ENCODE measurements around the gene RNASE3. TPM values are rescaled to one million over a fixed set of nuclear protein-coding genes. Genes with fewer than 3 reads are reported as not detected.

The RNASE3 gene
- total RNA-seq, 4 donors from 2014 or later: not detected

GRCh38 chr14:20857207-20857606, 34.0 kb upstream of the RNASE3 start:
- TF ChIP-seq CTCF (IDR thresholded peaks at IDR 0.05) (no peak), POLR2A (IDR thresholded peaks at IDR 0.05) (no peak)
- no peak overlapping the region for H3K4me3 ChIP-seq (ENCODE audit: low read depth, poor library complexity, severe bottlenecking)
- DNase-seq (ENCODE audit: low spot score in 2 of 2): no peak
- intact Hi-C loops (cut with DNase I; ENCODE audit: low total_unique reads): loop anchor here (5.0 kb wide), 2 partner anchors 160 to 240 kb away; partner anchors contain the start of gene ZNF219

- WGBS, 2 donors: 24% methylated on average over 14 of the region's 14 CpGs
- peak; percentile 53 to 91 for DNase-seq (ENCODE audit: low spot score in 2 of 2)
- peak in 1 of 3 donors; percentile 36 for TF ChIP-seq CTCF (IDR thresholded peaks at IDR 0.05)
- no peak for TF ChIP-seq POLR2A (IDR thresholded peaks at IDR 0.05)
- H3K4me3 ChIP-seq (ENCODE audit: low read depth, poor library complexity, severe bottlenecking): no peak overlapping the region
- intact Hi-C loops (cut with DNase I; ENCODE audit: low total_unique reads): loop anchor here (5.0 kb wide), 2 partner anchors 160 to 240 kb away; partner anchors contain the start of gene ZNF219
These were observed 33.4 kb upstream of the RNASE3 start for GRCh38 chr14:20857630-20858261.

- intact Hi-C loops (cut with DNase I; ENCODE audit: low total_unique reads): no loop called here
- DNase-seq (ENCODE audit: low spot score in 2 of 2): no peak
- WGBS, 2 donors: 74 to 80% methylated on average over 3 of the region's 3 CpGs
- H3K4me3 ChIP-seq (ENCODE audit: low read depth, poor library complexity, severe bottlenecking): no peak overlapping the region
- TF ChIP-seq CTCF (IDR thresholded peaks at IDR 0.05) (no peak), POLR2A (IDR thresholded peaks at IDR 0.05) (no peak)
These were observed 25.0 kb upstream of the RNASE3 start for GRCh38 chr14:20866194-20866593.

- no peak for DNase-seq (ENCODE audit: low spot score in 2 of 2)
- H3K4me3 ChIP-seq (ENCODE audit: low read depth, poor library complexity, severe bottlenecking): no peak overlapping the region
- WGBS, 2 donors: 0 to 3% methylated on average over 2 of the region's 2 CpGs
- TF ChIP-seq CTCF (IDR thresholded peaks at IDR 0.05) (no peak), POLR2A (IDR thresholded peaks at IDR 0.05) (no peak)
- intact Hi-C loops (cut with DNase I; ENCODE audit: low total_unique reads): no loop called here
These were observed 24.2 kb upstream of the RNASE3 start for GRCh38 chr14:20866963-20867362.

- no peak overlapping the region for H3K4me3 ChIP-seq (ENCODE audit: low read depth, poor library complexity, severe bottlenecking)
- WGBS, 2 donors: 20 to 24% methylated on average over 26 of the region's 26 CpGs
- TF ChIP-seq CTCF (IDR thresholded peaks at IDR 0.05) (no peak), POLR2A (IDR thresholded peaks at IDR 0.05) (no peak)
- intact Hi-C loops (cut with DNase I; ENCODE audit: low total_unique reads): loop anchor here (10.0 kb wide), 1 partner anchor 91 kb away; no protein-coding TSS in a partner anchor
- peak; percentile 65 to 96 for DNase-seq (ENCODE audit: low spot score in 2 of 2)
These were observed 17.6 kb upstream of the RNASE3 start for GRCh38 chr14:20873370-20874177.
